Bronchial epithelial cell (primary cell): ENCODE results near the gene GRIK1. TPM values are rescaled to one million over a fixed set of nuclear protein-coding genes. Genes with fewer than 3 reads are reported as not detected.
"Not testable (repeated sequence)": the region's sequence is repeated elsewhere in the genome, so short reads cannot be mapped to it uniquely, and the experiment has no call there.

Source experiments
- DNase-seq: peaks from one replicate; pipeline ENCODE4 v3.0.0-alpha.2; 2010; ENCODE audit warnings: low read depth
- FAIRE-seq: peaks from 2 replicates; lab custom pipeline; 2011; peaks lifted over from hg19 to GRCh38; lab: Jason Lieb, UNC
- H3K27me3 ChIP-seq: 2 replicates; pipeline ENCODE4 v1.5.1; 2011; ENCODE audit warnings: low read length; ENCODE audit not compliant: control insufficient read depth, insufficient read depth
- H3K36me3 ChIP-seq: 2 replicates; pipeline ENCODE4 v1.5.1; 2011; ENCODE audit warnings: low read length; ENCODE audit not compliant: control insufficient read depth, insufficient read depth
- H3K4me3 ChIP-seq: 2 replicates; pipeline ENCODE4 v1.5.1; 2011; ENCODE audit warnings: mild to moderate bottlenecking, low read depth, low read length, control low read depth
- CTCF ChIP-seq: IDR thresholded peaks from 2 replicates; pipeline ENCODE4 v1.5.1; 2011; ENCODE audit warnings: mild to moderate bottlenecking, moderate library complexity, low read length, control low read depth, inconsistent platforms; ENCODE audit not compliant: insufficient read depth, severe bottlenecking
- total RNA-seq: library from RNA; depleted of rRNA; stranded (reverse); fragments of >200 nt; gene quantifications from 2 replicates; pipeline ENCODE4 v1.2.1, GENCODE V29; 2014

Gene GRIK1
- total RNA-seq, 1 donor from 2014 or later: not detected

- H3K27me3 ChIP-seq: no peaks in the 10 kb centered on the region
- DNase-seq (no peak), FAIRE-seq (no peak)
- no peak overlapping the region for H3K4me3 ChIP-seq
- H3K36me3 ChIP-seq: no peaks in the 10 kb centered on the region
- TF ChIP-seq CTCF: no peak
Measured at GRCh38 chr21:29961291-29962027, 21.7 kb upstream of the GRIK1 start.

DNA sequence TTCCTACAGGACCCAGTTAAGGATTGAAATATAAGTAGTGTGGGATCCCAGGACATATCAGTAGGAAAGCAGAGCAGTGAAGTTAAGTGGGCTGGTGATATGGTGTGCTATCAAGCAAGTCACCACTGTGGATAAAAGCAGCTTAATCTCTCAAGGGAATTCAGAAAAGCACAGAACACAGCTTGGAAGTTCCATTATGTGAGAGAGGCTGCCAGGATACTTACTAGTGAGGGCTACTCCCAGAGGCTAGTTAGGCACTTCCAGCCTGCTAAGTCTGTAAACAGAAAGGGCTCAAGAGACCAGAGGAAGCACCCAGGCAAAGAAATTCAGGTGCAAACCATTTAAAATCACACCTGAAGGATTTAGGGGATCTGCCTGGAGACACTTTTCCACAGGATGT is 18.8 kb upstream of the GRIK1 start:
- no peak for FAIRE-seq
- TF ChIP-seq CTCF: no peak
- no peaks in the 10 kb centered on the region for H3K27me3 ChIP-seq
- H3K36me3 ChIP-seq: no peaks in the 10 kb centered on the region
- DNase-seq: no peak
- no peak overlapping the region for H3K4me3 ChIP-seq

- not testable (repeated sequence) for H3K4me3 ChIP-seq, DNase-seq, H3K36me3 ChIP-seq, H3K27me3 ChIP-seq, FAIRE-seq
Measured at GRCh38 chr21:29958035-29958434, 18.2 kb upstream of the GRIK1 start.

- FAIRE-seq (no peak), DNase-seq (no peak)
- no peak for TF ChIP-seq CTCF
- Histone ChIP-seq H3K4me3 (no peak overlapping the region), H3K36me3 (no peaks in the 10 kb centered on the region), H3K27me3 (no peaks in the 10 kb centered on the region)
Measured at GRCh38 chr21:29953690-29954089, 13.9 kb upstream of the GRIK1 start.

- no peak for TF ChIP-seq CTCF
- FAIRE-seq (no peak), DNase-seq (no peak)
- H3K27me3 ChIP-seq: no peaks in the 10 kb centered on the region
- H3K4me3 ChIP-seq: no peak overlapping the region
- no peaks in the 10 kb centered on the region for H3K36me3 ChIP-seq
Measured at GRCh38 chr21:29953072-29953471, 13.3 kb upstream of the GRIK1 start.

GRCh38 chr21:29951911-29952310 is 12.1 kb upstream of the GRIK1 start:
- no peak for TF ChIP-seq CTCF
- no peaks in the 10 kb centered on the region for H3K27me3 ChIP-seq
- no peak overlapping the region for H3K4me3 ChIP-seq
- DNase-seq (no peak), FAIRE-seq (no peak)
- no peaks in the 10 kb centered on the region for H3K36me3 ChIP-seq
